Measurements from ENCODE around the gene TPD52L1. TPM values are rescaled to one million over a fixed set of nuclear protein-coding genes. Genes with fewer than 3 reads are reported as not detected.

Gene TPD52L1
- total RNA-seq, 1 donor from 2014 or later, result 14.6 TPM

DNA sequence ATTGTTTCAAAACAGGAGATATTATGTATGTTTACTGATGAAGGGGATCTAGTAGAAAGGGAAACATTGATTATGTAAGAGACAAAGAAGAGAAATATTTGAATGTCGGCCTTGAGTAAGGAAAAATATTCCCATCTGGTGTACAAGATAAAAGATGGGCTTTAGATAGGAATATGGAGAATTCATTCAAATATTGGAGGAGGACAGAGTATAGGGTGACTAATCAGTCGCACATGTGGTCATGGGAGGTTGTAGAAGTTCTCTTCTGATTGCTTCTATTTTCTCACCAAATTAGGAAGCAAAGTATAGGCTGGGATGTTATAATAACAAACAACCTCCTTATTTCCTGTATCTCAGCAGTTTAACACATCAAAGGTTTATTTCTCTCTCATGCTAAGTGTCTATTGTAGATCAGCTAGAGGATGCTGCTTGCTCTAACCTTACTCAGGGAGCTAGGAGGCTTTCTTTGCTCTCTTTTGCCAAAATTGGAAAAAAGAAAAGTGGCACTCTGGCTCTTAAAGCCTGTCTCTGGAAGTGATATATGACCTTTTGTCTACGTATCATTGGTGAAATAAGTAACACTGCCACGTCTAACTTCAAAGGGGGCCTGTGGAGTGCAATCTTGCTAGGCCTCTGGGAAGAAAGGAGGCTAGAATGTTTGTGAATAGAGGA, 149.4 kb downstream of the TPD52L1 start:
- Histone ChIP-seq H3K27me3 (ENCODE audit: control insufficient read depth in 3 of 3, insufficient read depth in 3 of 3, low read length in 3 of 3) (no peaks in the 10 kb centered on the region), H3K4me3 (ENCODE audit: low read length in 3 of 3) (no peak overlapping the region), H3K9me3 (ENCODE audit: control insufficient read depth in 3 of 3, low read length in 3 of 3) (no peaks in the 10 kb centered on the region), H3K9ac (ENCODE audit: low read depth in 1 of 3, low read length in 3 of 3) (no peak overlapping the region), H3K4me1 (ENCODE audit: control insufficient read depth in 3 of 3, insufficient read depth in 3 of 3, low read length in 3 of 3) (peaks cover 20 to 21% (median 20%) of the 10 kb centered on the region in 3 donors), H3K27ac (ENCODE audit: low read depth, low read length) (no peak overlapping the region), H3K36me3 (ENCODE audit: control insufficient read depth in 3 of 3, insufficient read depth in 3 of 3, low read length in 3 of 3) (peaks cover 7 to 9% (median 8%) of the 10 kb centered on the region in 3 donors)

DNA sequence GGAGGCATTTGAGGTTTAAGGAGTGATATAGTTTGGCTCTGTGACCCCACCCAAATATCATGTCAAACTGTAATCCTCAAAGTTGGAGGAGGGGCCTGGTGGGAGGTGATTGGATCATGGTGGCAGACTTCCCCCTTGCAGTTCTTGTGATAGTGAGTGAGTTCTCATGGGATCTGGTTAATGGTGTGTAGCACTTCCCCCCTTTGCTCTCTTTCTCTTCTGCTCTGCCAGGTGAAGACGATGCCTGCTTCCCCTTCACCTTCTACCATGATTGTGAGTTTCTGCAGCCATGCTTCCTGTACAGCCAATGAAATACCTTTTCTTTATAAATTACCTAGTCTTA, 149.9 kb downstream of the TPD52L1 start:
- H3K27me3 ChIP-seq (ENCODE audit: control insufficient read depth in 3 of 3, insufficient read depth in 3 of 3, low read length in 3 of 3), result no peaks in the 10 kb centered on the region
- H3K4me1 ChIP-seq (ENCODE audit: control insufficient read depth in 3 of 3, insufficient read depth in 3 of 3, low read length in 3 of 3), result peaks cover 22% of the 10 kb centered on the region in 3 donors
- H3K9ac ChIP-seq (ENCODE audit: low read depth in 1 of 3, low read length in 3 of 3), result no peak overlapping the region
- H3K4me3 ChIP-seq (ENCODE audit: low read length in 3 of 3), result no peak overlapping the region
- no peak overlapping the region for H3K27ac ChIP-seq (ENCODE audit: low read depth, low read length)
- H3K36me3 ChIP-seq (ENCODE audit: control insufficient read depth in 3 of 3, insufficient read depth in 3 of 3, low read length in 3 of 3), result peaks cover 7 to 8% (median 7%) of the 10 kb centered on the region in 3 donors
- H3K9me3 ChIP-seq (ENCODE audit: control insufficient read depth in 3 of 3, low read length in 3 of 3), result no peaks in the 10 kb centered on the region

DNA sequence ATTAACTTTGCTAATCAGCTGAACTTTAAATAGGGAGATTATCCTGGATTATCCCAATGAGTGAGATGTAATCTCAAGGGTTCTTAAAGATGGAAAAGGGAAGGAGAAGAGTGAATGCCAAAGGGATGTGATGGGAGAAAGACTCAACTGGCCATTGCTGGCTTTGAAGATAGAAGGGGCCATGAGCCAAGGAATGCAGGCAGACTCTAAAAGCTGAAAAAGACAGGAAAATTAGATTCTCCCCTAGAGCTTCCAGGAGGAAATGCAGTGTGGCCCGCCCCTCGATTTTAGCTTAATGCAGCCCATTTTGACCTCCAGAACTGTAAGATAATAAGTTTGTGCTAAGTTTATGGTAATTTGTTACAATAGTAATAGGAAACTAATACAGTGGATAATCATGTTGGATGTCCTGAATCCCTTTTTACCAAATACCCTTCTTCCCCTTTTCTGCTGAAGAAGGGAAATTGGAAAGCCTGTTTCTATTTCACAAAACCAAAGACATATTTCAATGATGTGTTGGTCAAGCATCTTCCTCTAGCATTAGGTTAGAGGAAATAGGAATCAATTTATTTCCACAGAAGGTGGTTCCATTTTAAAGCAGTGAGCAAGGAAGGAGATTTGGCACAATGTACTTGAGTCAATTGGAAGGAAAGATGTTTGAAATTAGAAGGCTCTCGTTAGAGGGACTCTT, 151.5 kb downstream of the TPD52L1 start:
- Histone ChIP-seq H3K27me3 (ENCODE audit: control insufficient read depth in 3 of 3, insufficient read depth in 3 of 3, low read length in 3 of 3) (no peaks in the 10 kb centered on the region), H3K36me3 (ENCODE audit: control insufficient read depth in 3 of 3, insufficient read depth in 3 of 3, low read length in 3 of 3) (no peaks in the 10 kb centered on the region), H3K9ac (ENCODE audit: low read depth in 1 of 3, low read length in 3 of 3) (no peak overlapping the region), H3K4me1 (ENCODE audit: control insufficient read depth in 3 of 3, insufficient read depth in 3 of 3, low read length in 3 of 3) (peaks cover 15% of the 10 kb centered on the region in 3 donors), H3K9me3 (ENCODE audit: control insufficient read depth in 3 of 3, low read length in 3 of 3) (no peaks in the 10 kb centered on the region), H3K4me3 (ENCODE audit: low read length in 3 of 3) (no peak overlapping the region), H3K27ac (ENCODE audit: low read depth, low read length) (no peak overlapping the region)

DNA sequence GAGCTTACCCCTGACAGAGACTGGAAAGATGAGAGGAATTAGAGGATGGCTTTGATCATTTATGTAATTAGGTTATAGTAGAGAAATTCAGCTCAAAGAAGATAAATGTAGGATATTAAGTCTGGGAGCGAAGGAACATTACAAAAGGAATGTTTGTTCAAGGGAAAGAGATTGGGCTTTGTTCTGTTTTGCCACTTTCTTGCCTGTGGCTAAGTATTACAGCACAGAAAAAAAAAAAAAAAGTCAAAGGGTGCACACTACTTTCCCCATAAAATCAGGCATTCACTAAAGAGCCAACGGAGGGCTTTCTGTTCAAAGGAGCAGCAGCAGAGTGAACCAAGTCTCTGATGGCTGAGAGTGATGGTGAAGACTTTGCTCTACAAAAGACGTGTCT, 153.2 kb downstream of the TPD52L1 start:
- no peaks in the 10 kb centered on the region for H3K9me3 ChIP-seq (ENCODE audit: control insufficient read depth in 3 of 3, low read length in 3 of 3)
- no peaks in the 10 kb centered on the region for H3K27me3 ChIP-seq (ENCODE audit: control insufficient read depth in 3 of 3, insufficient read depth in 3 of 3, low read length in 3 of 3)
- peaks cover 8 to 11% (median 10%) of the 10 kb centered on the region in 3 donors for H3K4me1 ChIP-seq (ENCODE audit: control insufficient read depth in 3 of 3, insufficient read depth in 3 of 3, low read length in 3 of 3)
- H3K4me3 ChIP-seq (ENCODE audit: low read length in 3 of 3), result no peak overlapping the region
- H3K36me3 ChIP-seq (ENCODE audit: control insufficient read depth in 3 of 3, insufficient read depth in 3 of 3, low read length in 3 of 3), result no peaks in the 10 kb centered on the region
- no peak overlapping the region for H3K9ac ChIP-seq (ENCODE audit: low read depth in 1 of 3, low read length in 3 of 3)
- no peak overlapping the region for H3K27ac ChIP-seq (ENCODE audit: low read depth, low read length)

DNA sequence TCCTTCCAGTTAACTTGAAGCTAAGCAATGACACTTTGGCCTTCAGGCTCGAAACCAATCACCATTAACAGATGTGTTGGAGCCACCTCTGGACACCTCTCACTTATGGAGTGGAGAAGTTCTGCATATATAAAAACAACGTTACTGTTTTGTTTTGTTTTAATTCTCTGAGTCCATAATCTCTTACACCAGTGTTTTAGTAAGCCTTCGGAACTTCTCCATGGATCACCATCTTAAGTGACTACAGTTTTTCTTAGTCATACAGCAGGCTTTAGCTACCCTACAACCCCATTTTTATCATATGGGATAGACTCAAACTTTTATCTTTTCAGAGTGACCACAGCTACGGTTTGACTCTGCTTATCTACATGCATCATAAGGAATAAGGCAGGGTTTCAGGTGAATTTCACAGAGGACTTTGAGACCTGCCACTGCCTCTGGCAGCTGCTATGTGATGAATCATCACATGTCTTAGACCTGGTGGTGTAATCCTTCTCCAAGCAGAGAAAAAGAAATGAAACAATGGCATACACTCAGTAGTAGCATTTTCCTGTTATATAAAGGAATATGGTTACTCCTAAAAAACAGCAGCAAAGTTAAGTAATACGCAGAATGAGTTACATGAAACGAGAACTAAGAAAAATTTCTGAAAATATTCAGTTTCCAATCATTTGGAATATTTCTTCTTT, 153.7 kb downstream of the TPD52L1 start:
- Histone ChIP-seq H3K9me3 (ENCODE audit: control insufficient read depth in 3 of 3, low read length in 3 of 3) (no peaks in the 10 kb centered on the region), H3K4me1 (ENCODE audit: control insufficient read depth in 3 of 3, insufficient read depth in 3 of 3, low read length in 3 of 3) (peaks cover 8 to 11% (median 10%) of the 10 kb centered on the region in 3 donors), H3K9ac (ENCODE audit: low read depth in 1 of 3, low read length in 3 of 3) (no peak overlapping the region), H3K4me3 (ENCODE audit: low read length in 3 of 3) (no peak overlapping the region), H3K27ac (ENCODE audit: low read depth, low read length) (peak overlapping the region; percentile 44), H3K27me3 (ENCODE audit: control insufficient read depth in 3 of 3, insufficient read depth in 3 of 3, low read length in 3 of 3) (no peaks in the 10 kb centered on the region), H3K36me3 (ENCODE audit: control insufficient read depth in 3 of 3, insufficient read depth in 3 of 3, low read length in 3 of 3) (no peaks in the 10 kb centered on the region)

DNA sequence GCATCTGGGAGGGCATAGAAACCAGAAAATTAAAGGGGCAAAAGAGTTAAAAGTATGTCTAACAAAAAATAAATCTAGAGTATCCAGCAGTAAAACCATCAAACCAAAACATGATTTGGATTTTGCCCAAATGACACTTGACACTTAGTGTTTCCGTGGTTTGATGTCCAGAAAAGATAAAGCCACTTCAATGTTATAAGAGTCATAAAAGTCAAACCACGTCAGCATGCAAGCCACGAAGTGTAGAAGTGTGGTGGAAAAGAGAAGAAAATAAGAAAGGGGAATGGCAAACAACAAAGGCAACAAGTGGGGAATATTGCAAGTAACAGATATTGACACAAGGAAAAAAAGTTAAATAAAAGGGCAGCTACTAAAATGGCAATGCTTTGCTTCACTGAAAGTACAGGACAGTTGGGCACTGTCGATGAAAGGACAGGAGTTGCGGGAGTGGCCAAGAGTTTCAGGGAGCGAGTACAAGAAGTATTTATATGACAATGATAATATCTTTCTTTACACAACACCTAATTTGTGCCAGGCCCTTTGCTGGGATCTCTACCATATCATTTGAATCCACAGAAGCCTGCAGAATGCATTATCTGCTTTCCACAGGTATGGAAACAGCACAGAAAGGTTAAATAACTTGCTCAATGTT, 154.5 kb downstream of the TPD52L1 start:
- H3K36me3 ChIP-seq (ENCODE audit: control insufficient read depth in 3 of 3, insufficient read depth in 3 of 3, low read length in 3 of 3), result no peaks in the 10 kb centered on the region

DNA sequence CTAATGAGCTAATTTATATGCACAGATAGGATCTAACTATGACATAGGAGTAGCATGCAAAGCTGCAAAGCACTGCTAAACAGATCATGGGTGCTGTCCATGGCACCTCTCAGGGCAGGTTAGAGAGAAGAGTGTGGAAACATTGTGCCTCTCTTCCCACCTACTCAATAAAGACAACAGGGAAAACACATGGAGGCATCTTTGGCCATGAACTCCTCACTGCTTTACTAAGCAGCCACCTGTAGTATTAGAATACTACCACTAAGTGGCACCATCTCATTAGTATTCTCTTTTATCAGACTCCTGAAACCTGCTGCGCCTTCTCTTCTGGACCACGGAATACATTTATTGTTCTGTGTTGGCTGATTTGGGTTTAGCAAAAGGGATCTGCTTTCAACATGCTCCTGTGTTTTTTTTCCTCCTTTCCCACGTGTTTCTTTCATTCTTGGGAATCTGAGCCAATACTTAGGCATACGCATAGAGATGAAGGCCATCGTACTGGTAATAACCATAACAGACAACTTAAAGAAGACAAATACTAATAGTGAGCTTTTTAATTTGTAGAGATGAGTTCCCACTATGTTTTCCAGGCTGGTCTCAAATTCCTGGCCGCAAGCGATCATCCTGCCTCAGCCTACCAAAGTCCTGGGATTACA, 157.5 kb downstream of the TPD52L1 start:
- no peaks in the 10 kb centered on the region for H3K36me3 ChIP-seq (ENCODE audit: control insufficient read depth in 3 of 3, insufficient read depth in 3 of 3, low read length in 3 of 3)
- no peaks in the 10 kb centered on the region for H3K27me3 ChIP-seq (ENCODE audit: control insufficient read depth in 3 of 3, insufficient read depth in 3 of 3, low read length in 3 of 3)
- H3K4me1 ChIP-seq (ENCODE audit: control insufficient read depth in 3 of 3, insufficient read depth in 3 of 3, low read length in 3 of 3), result peaks cover 8 to 11% (median 10%) of the 10 kb centered on the region in 3 donors
- no peaks in the 10 kb centered on the region for H3K9me3 ChIP-seq (ENCODE audit: control insufficient read depth in 3 of 3, low read length in 3 of 3)
- H3K9ac ChIP-seq (ENCODE audit: low read depth in 1 of 3, low read length in 3 of 3), result no peak overlapping the region
- no peak overlapping the region for H3K27ac ChIP-seq (ENCODE audit: low read depth, low read length)
- H3K4me3 ChIP-seq (ENCODE audit: low read length in 3 of 3), result no peak overlapping the region

More for the DNA sequence above, 154.5 kb downstream of the TPD52L1 start:
- Histone ChIP-seq H3K4me3 (ENCODE audit: low read length in 3 of 3) (no peak overlapping the region), H3K27ac (ENCODE audit: low read depth, low read length) (peak overlapping the region; percentile 44), H3K9me3 (ENCODE audit: control insufficient read depth in 3 of 3, low read length in 3 of 3) (no peaks in the 10 kb centered on the region), H3K9ac (ENCODE audit: low read depth in 1 of 3, low read length in 3 of 3) (peak overlapping the region in 2 of 3 donors; percentile 1 to 18), H3K4me1 (ENCODE audit: control insufficient read depth in 3 of 3, insufficient read depth in 3 of 3, low read length in 3 of 3) (peaks cover 8 to 11% (median 10%) of the 10 kb centered on the region in 3 donors), H3K27me3 (ENCODE audit: control insufficient read depth in 3 of 3, insufficient read depth in 3 of 3, low read length in 3 of 3) (no peaks in the 10 kb centered on the region)

DNA sequence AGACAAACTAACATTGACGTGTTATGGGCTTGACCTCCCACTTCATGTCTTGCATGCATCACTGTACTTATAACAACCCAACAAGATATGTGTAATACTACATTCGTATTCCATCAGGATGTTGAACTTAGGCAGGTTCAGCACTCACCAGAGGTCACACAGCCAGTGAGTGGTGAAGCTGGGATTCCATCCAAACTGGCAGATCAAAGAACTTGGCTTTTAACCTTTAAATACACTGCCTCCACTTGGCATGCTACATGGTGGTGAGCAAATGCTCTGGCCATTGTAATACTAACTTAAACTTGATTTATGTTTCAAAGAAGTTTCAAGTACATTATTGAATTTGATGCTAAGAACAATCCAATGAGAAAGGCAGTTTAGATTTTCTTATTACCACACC, 158.9 kb downstream of the TPD52L1 start:
- Histone ChIP-seq H3K9me3 (ENCODE audit: control insufficient read depth in 3 of 3, low read length in 3 of 3) (no peaks in the 10 kb centered on the region), H3K9ac (ENCODE audit: low read depth in 1 of 3, low read length in 3 of 3) (no peak overlapping the region), H3K4me1 (ENCODE audit: control insufficient read depth in 3 of 3, insufficient read depth in 3 of 3, low read length in 3 of 3) (peaks cover 6 to 10% (median 6%) of the 10 kb centered on the region in 3 donors), H3K27me3 (ENCODE audit: control insufficient read depth in 3 of 3, insufficient read depth in 3 of 3, low read length in 3 of 3) (no peaks in the 10 kb centered on the region), H3K27ac (ENCODE audit: low read depth, low read length) (no peak overlapping the region), H3K4me3 (ENCODE audit: low read length in 3 of 3) (no peak overlapping the region), H3K36me3 (ENCODE audit: control insufficient read depth in 3 of 3, insufficient read depth in 3 of 3, low read length in 3 of 3) (no peaks in the 10 kb centered on the region)

DNA sequence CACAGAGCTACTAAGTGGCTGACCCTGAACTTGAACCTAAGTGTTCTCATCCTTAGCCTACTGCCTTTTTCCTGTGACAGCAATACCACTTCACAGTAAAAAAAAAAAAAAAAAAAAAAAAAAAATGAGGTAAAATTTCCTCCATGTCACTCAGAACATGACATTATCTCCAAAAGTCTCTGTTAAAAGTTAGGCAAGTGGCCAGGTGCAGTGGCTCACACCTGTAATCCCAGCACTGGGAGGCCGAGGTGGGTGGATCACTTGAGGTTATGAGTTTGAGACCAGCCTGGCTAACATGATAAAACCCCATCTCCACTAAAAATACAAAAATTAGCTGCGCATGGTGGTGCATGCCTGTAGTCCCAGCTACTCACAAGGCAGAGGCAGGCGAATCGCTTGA, 159.4 kb downstream of the TPD52L1 start:
- H3K36me3 ChIP-seq (ENCODE audit: control insufficient read depth in 3 of 3, insufficient read depth in 3 of 3, low read length in 3 of 3), result no peaks in the 10 kb centered on the region
- no peaks in the 10 kb centered on the region for H3K27me3 ChIP-seq (ENCODE audit: control insufficient read depth in 3 of 3, insufficient read depth in 3 of 3, low read length in 3 of 3)
- no peak overlapping the region for H3K4me3 ChIP-seq (ENCODE audit: low read length in 3 of 3)
- H3K27ac ChIP-seq (ENCODE audit: low read depth, low read length), result no peak overlapping the region
- no peak overlapping the region for H3K9ac ChIP-seq (ENCODE audit: low read depth in 1 of 3, low read length in 3 of 3)
- peaks cover 1 to 6% (median 4%) of the 10 kb centered on the region in 3 donors for H3K4me1 ChIP-seq (ENCODE audit: control insufficient read depth in 3 of 3, insufficient read depth in 3 of 3, low read length in 3 of 3)
- no peaks in the 10 kb centered on the region for H3K9me3 ChIP-seq (ENCODE audit: control insufficient read depth in 3 of 3, low read length in 3 of 3)

Data from skeletal muscle tissue (tissue), 4 donors.